Vagina (tissue), 2 donors: ENCODE data around the gene GABRE. TPM values are rescaled to one million over a fixed set of nuclear protein-coding genes. Genes with fewer than 3 reads are reported as not detected.

ENCODE experiments used
- DNase-seq, 2 donors: peaks; one replicate each; pipeline ENCODE4 v3.0.0-alpha.2; 2017; ENCODE audit errors: extremely low spot score in 2 of 2
- H3K27ac ChIP-seq: fragments of 200-600 bp; sonication (generic); one replicate; pipeline ENCODE4 v1.5.1; 2019
- H3K27me3 ChIP-seq: fragments of 200-600 bp; sonication (generic); one replicate; pipeline ENCODE4 v1.5.1; 2019
- H3K36me3 ChIP-seq, 2 donors: fragments of 200-600 bp; sonication (generic); one replicate each; pipeline ENCODE4 v1.5.1; 2017 to 2019
- H3K4me1 ChIP-seq: fragments of 200-600 bp; sonication (generic); one replicate; pipeline ENCODE4 v1.5.1; 2019
- H3K4me3 ChIP-seq, 2 donors: fragments of 200-600 bp; sonication (generic); 1 replicate in 1 of 2; 2 replicates in 1 of 2; pipeline ENCODE4 v1.5.1; 2016 to 2019
- H3K9me3 ChIP-seq: fragments of 200-600 bp; sonication (generic); one replicate; pipeline ENCODE4 v1.5.1; 2019
- POLR2A ChIP-seq, 2 donors: fragments of 450-650 bp; IDR thresholded peaks; one replicate each; pipeline ENCODE4 v1.6.1; 2017; ENCODE audit warnings: antibody characterized with exemption in 2 of 2, mild to moderate bottlenecking in 2 of 2, moderate library complexity in 2 of 2
- POLR2AphosphoS5 ChIP-seq, 2 donors: sonication (generic); formaldehyde crosslinking; IDR thresholded peaks; one replicate each; pipeline ENCODE4 v1.9.0; 2017; ENCODE audit warnings: antibody characterized with exemption in 2 of 2, mild to moderate bottlenecking in 2 of 2, low read depth in 1 of 2; ENCODE audit not compliant: insufficient read depth in 1 of 2
- intact Hi-C: fragments of 100-400 bp; cut with DNase I; formaldehyde crosslinking; loops from one replicate; pipeline ENCODE4 v1.15.1; 2023
- total RNA-seq: library from RNA; depleted of rRNA; stranded (reverse); fragments of >200 nt; gene quantifications from one replicate; pipeline ENCODE4 v1.2.3, GENCODE V29; 2016
- TF ChIP-seq, protein P1 (sequence below), 3 experiments: fragments of 450-650 bp in 2 of 3; fragments of 200-600 bp in 1 of 3; sonication (generic) in 1 of 3; IDR thresholded peaks; one replicate each; pipeline ENCODE4 v1.5.1; 2017 to 2019; ENCODE audit warnings: antibody characterized with exemption in 3 of 3, mild to moderate bottlenecking in 2 of 3, moderate library complexity in 2 of 3

Gene GABRE
- total RNA-seq, 1 donor from 2014 or later = 176 TPM

DNA sequence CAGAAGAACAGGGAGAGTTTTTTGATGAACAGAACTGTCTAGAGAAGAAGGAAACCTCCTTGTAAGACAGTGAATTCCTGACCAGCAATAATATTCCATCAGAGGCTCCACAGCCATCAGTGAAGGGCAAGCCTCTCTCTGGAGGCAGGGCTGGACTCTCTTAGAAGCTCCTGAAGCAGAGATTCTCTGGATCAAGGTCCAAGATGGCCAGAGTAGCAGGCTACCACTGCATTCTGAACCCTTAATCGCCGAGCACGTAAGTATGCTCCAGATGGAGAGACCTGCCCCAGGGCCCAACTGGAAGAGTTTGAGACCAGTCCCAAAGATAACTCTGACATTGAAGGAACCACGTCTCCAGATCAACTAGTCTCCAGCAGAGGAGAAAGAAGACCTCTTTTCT lies 16.4 kb downstream of the GABRE start:
- H3K36me3 ChIP-seq = peaks cover 0 to 33% of the 10 kb centered on the region in 2 donors
- intact Hi-C loops = no loop called here
- H3K4me1 ChIP-seq = no peaks in the 10 kb centered on the region
- no peaks in the 10 kb centered on the region for H3K9me3 ChIP-seq
- no peaks in the 10 kb centered on the region for H3K27me3 ChIP-seq
- TF ChIP-seq POLR2A (IDR thresholded peaks at IDR 0.05) (no peak), POLR2AphosphoS5 (IDR thresholded peaks at IDR 0.05; ENCODE audit: insufficient read depth in 1 of 2, low read depth in 1 of 2) (no peak)
- TF ChIP-seq, protein P1, sequence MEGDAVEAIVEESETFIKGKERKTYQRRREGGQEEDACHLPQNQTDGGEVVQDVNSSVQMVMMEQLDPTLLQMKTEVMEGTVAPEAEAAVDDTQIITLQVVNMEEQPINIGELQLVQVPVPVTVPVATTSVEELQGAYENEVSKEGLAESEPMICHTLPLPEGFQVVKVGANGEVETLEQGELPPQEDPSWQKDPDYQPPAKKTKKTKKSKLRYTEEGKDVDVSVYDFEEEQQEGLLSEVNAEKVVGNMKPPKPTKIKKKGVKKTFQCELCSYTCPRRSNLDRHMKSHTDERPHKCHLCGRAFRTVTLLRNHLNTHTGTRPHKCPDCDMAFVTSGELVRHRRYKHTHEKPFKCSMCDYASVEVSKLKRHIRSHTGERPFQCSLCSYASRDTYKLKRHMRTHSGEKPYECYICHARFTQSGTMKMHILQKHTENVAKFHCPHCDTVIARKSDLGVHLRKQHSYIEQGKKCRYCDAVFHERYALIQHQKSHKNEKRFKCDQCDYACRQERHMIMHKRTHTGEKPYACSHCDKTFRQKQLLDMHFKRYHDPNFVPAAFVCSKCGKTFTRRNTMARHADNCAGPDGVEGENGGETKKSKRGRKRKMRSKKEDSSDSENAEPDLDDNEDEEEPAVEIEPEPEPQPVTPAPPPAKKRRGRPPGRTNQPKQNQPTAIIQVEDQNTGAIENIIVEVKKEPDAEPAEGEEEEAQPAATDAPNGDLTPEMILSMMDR (IDR thresholded peaks at IDR 0.05) = no peak
- no peak overlapping the region for H3K4me3 ChIP-seq
- DNase-seq = peak in 1 of 2 donors; percentile 54
- H3K27ac ChIP-seq = no peak overlapping the region

DNA sequence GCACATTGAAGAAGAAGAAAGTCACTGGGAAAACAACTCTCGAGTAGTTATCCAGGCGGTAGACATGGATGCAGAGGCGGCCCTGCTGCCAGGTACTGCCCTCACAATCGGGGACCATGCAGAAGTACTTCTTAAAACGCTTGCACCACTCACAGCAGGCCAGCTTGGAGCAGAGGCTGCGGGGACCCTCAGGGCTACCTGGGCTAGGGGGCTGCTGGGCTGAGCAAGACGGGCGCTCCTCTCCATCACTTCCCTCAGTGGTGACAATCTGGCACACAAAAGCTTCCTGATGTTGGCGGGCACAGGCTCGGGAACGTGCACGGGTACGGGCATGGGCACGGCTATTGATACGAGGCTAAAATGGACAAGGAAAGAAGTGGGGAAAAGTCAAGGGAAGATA lies 19.7 kb downstream of the GABRE start:
- no peaks in the 10 kb centered on the region for H3K9me3 ChIP-seq
- H3K27me3 ChIP-seq = no peaks in the 10 kb centered on the region
- DNase-seq = no peak
- no peaks in the 10 kb centered on the region for H3K4me1 ChIP-seq
- H3K4me3 ChIP-seq = no peak overlapping the region
- intact Hi-C loops = no loop called here
- peaks cover 0 to 24% of the 10 kb centered on the region in 2 donors for H3K36me3 ChIP-seq
- TF ChIP-seq POLR2A (IDR thresholded peaks at IDR 0.05) (no peak), POLR2AphosphoS5 (IDR thresholded peaks at IDR 0.05; ENCODE audit: insufficient read depth in 1 of 2, low read depth in 1 of 2) (no peak)
- TF ChIP-seq, protein P1 (IDR thresholded peaks at IDR 0.05) = no peak
- H3K27ac ChIP-seq = no peak overlapping the region

DNA sequence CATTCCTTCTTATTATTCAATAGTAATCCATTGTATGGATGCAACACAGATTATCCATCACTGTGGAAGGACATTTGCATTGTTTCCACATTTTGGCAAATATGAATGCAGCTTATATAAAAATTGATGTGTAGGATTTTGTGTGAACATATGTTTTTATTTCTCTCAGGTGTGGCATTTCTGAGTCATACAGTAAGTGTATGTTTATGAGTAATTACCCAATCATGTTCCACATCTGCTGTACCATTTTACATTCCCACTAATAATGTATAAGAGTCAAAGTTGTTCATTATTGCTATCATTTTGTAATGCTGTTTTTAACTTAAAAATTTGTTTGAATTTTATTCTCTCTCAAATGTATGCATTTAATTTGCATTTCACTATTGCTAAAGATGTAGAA lies 36.3 kb downstream of the GABRE start:
- no peak overlapping the region for H3K27ac ChIP-seq
- H3K9me3 ChIP-seq = no peaks in the 10 kb centered on the region
- no peaks in the 10 kb centered on the region for H3K4me1 ChIP-seq
- no peak for TF ChIP-seq POLR2A (IDR thresholded peaks at IDR 0.05)
- TF ChIP-seq, protein P1 (IDR thresholded peaks at IDR 0.05) = no peak
- no peak for TF ChIP-seq POLR2AphosphoS5 (IDR thresholded peaks at IDR 0.05; ENCODE audit: insufficient read depth in 1 of 2, low read depth in 1 of 2)
- intact Hi-C loops = no loop called here
- H3K36me3 ChIP-seq = no peaks in the 10 kb centered on the region
- DNase-seq = no peak
- H3K4me3 ChIP-seq = no peak overlapping the region
- no peaks in the 10 kb centered on the region for H3K27me3 ChIP-seq

DNA sequence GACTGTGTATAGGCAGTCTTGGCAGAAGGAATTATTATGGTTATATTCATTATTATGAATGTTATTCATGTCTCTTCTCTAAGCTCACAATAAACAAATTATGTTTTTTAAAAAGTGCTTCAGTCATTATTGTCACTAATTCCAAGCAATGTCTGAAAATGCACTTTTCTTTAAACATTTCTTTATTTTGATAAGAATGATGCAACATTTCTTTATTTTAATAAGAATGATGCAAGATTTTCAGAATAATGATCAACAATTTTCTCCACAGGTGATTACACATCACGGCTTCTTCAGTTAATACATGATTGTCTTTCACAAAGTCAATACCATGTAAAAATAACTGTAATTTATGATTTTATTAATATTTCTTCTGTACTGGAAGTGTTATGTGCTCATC lies 39.1 kb downstream of the GABRE start:
- no peaks in the 10 kb centered on the region for H3K36me3 ChIP-seq
- intact Hi-C loops = no loop called here
- DNase-seq = no peak

DNA sequence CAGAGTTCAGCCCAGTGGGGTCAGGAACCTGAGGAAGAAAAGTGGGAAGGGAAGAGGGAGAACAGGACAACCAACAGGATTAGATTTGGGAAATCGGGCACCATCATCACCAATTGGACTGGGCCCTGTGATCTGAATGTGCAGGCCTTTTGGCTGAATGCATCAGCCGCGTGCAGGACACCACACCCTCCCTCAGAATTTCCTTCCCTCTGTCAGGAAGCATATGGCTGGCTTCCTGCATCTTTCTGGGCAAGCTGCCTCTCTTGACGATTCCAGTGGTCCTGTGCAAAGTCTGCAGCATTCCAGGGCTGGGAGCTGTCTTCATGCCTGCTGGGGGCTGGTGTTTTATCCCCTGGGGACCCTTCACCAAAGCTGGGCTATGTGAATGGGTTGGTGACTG lies 45.4 kb downstream of the GABRE start:
- intact Hi-C loops = no loop called here
- TF ChIP-seq POLR2AphosphoS5 (IDR thresholded peaks at IDR 0.05; ENCODE audit: insufficient read depth in 1 of 2, low read depth in 1 of 2) (no peak), POLR2A (IDR thresholded peaks at IDR 0.05) (no peak)
- TF ChIP-seq, protein P1 (IDR thresholded peaks at IDR 0.05) = no peak
- H3K4me1 ChIP-seq = no peaks in the 10 kb centered on the region
- no peak overlapping the region for H3K27ac ChIP-seq
- H3K36me3 ChIP-seq = no peaks in the 10 kb centered on the region
- H3K4me3 ChIP-seq = no peak overlapping the region
- no peaks in the 10 kb centered on the region for H3K27me3 ChIP-seq
- DNase-seq = no peak
- H3K9me3 ChIP-seq = no peaks in the 10 kb centered on the region

More for the DNA sequence above, 39.1 kb downstream of the GABRE start:
- TF ChIP-seq, protein P1 (IDR thresholded peaks at IDR 0.05) = no peak
- TF ChIP-seq POLR2A (IDR thresholded peaks at IDR 0.05) (no peak), POLR2AphosphoS5 (IDR thresholded peaks at IDR 0.05; ENCODE audit: insufficient read depth in 1 of 2, low read depth in 1 of 2) (no peak)
- Histone ChIP-seq H3K9me3 (no peaks in the 10 kb centered on the region), H3K27me3 (no peaks in the 10 kb centered on the region), H3K27ac (no peak overlapping the region), H3K4me3 (no peak overlapping the region), H3K4me1 (no peaks in the 10 kb centered on the region)
